Mammary epithelial cell (primary cell): ENCODE results near the gene RAB11FIP4.

Experiments used
- CTCF ChIP-seq, 2 donors: IDR thresholded peaks in 1 of 2; conservative IDR thresholded peaks in 1 of 2; 2 replicates each; pipeline ENCODE4 v1.5.1; 2011 to 2012; ENCODE audit warnings: inconsistent platforms in 2 of 2, low read length in 2 of 2, mild to moderate bottlenecking in 2 of 2, control low read depth in 1 of 2, low read depth in 1 of 2; ENCODE audit not compliant: insufficient read depth in 1 of 2; ENCODE audit errors: extremely low read depth in 1 of 2
- EZH2 ChIP-seq: IDR thresholded peaks from 2 replicates; pipeline ENCODE4 v1.6.1; 2012; ENCODE audit warnings: low read length, inconsistent platforms, borderline replicate concordance

DNA sequence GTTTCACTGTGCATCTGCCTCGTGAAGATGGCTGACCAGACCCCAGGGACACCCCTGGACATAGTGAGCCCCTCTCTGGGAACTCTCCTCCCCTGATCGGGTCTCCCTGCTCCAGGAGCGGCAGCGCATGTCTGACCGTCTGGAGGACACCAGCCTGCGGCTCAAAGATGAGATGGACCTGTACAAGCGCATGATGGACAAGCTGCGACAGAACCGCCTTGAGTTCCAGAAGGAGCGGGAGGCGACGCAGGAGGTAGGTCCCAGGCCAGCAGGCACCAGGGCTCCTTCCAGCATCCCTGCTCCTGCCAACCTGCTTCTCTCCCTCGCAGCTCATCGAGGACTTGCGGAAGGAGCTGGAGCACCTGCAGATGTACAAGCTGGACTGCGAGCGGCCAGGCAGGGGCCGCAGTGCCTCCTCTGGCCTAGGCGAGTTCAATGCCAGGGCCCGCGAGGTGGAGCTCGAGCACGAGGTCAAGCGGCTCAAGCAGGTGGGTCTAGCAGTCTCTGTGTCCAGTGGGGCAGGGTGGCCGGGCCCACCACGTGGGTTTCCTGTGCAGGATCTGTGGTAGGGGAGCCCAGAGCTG lies 136.9 kb downstream of the RAB11FIP4 start:
- no peak for TF ChIP-seq CTCF (conservative IDR thresholded peaks at IDR 0.05 in 1 of 2, IDR thresholded peaks at IDR 0.05 in 1 of 2; ENCODE audit: extremely low read depth in 1 of 2, insufficient read depth in 1 of 2, low read depth in 1 of 2, low read length in 2 of 2)
- TF ChIP-seq EZH2: no peak
